Liver (tissue), 3 donors: ENCODE data around the gene U2AF2.

ENCODE experiments used
- EGR1 ChIP-seq, 2 donors: IDR thresholded peaks; 2 replicates each; pipeline ENCODE4 v1.6.1; 2016 to 2018; ENCODE audit warnings: antibody characterized with exemption in 2 of 2, low read depth in 2 of 2
- FOXA2 ChIP-seq: IDR thresholded peaks from 2 replicates; pipeline ENCODE4 v1.6.1; 2016; ENCODE audit warnings: antibody characterized with exemption
- GABPA ChIP-seq, 2 donors: IDR thresholded peaks in 1 of 2; conservative IDR thresholded peaks in 1 of 2; 2 replicates each; pipeline ENCODE4 v1.6.1; 2016; ENCODE audit warnings: antibody characterized with exemption in 2 of 2, mild to moderate bottlenecking in 1 of 2, moderate library complexity in 1 of 2
- HNF4G ChIP-seq: IDR thresholded peaks from 2 replicates; pipeline ENCODE4 v1.6.1; 2016; ENCODE audit warnings: antibody characterized with exemption
- NR2F2 ChIP-seq: IDR thresholded peaks from 2 replicates; pipeline ENCODE4 v1.6.1; 2016; ENCODE audit warnings: antibody characterized with exemption
- RAD21 ChIP-seq, 2 donors: IDR thresholded peaks; 2 replicates each; pipeline ENCODE4 v1.6.1; 2016; ENCODE audit warnings: antibody characterized with exemption in 2 of 2, mild to moderate bottlenecking in 2 of 2
- SP1 ChIP-seq: IDR thresholded peaks from 2 replicates; pipeline ENCODE4 v1.6.1; 2018; ENCODE audit warnings: antibody characterized with exemption, mild to moderate bottlenecking
- TAF1 ChIP-seq: conservative IDR thresholded peaks from 2 replicates; pipeline ENCODE4 v1.6.1; 2016; ENCODE audit warnings: antibody characterized with exemption, mild to moderate bottlenecking
- YY1 ChIP-seq: IDR thresholded peaks from 2 replicates; pipeline ENCODE4 v1.6.1; 2016; ENCODE audit warnings: antibody characterized with exemption, mild to moderate bottlenecking
- TF ChIP-seq, protein P1 (sequence below): fragments of 150-350 bp; IDR thresholded peaks from 2 replicates; pipeline ENCODE4 v1.5.1; 2017; ENCODE audit warnings: improper control_type of control experiment, low read depth, low read length; ENCODE audit not compliant: missing input control
- TF ChIP-seq, protein P2 (sequence below): IDR thresholded peaks from 2 replicates; pipeline ENCODE4 v1.6.1; 2016; ENCODE audit warnings: antibody characterized with exemption
- TF ChIP-seq, protein P3 (sequence below): IDR thresholded peaks from 2 replicates; pipeline ENCODE4 v1.6.1; 2016; ENCODE audit warnings: antibody characterized with exemption, mild to moderate bottlenecking
- TF ChIP-seq, protein P4 (sequence below): IDR thresholded peaks from 2 replicates; pipeline ENCODE4 v1.6.1; 2016; ENCODE audit warnings: antibody characterized with exemption
- TF ChIP-seq, protein P5 (sequence below): IDR thresholded peaks from 2 replicates; pipeline ENCODE4 v1.6.1; 2016; ENCODE audit warnings: antibody characterized with exemption
- donor health status: healthy.
- donor health status: healthy.

DNA sequence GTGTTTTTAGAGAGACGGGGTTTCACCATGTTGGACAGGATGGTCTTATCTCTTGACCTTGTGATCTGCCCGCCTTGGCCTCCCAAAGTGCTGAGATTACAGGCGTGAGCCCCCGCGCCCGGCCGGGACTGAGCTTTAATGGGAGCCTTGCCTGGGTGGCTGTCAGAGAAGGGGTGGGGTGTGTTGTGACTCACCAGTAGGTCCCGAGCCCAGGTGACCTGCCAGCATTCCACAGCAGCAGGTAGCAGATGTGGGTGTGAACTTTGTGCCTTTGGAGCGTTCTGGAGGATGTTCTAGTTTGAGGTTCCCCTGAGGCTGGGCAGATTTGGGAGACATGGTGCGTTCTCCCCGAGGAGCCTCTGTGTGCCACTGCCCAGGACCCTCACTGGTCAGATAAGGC is 13.1 kb downstream of the U2AF2 start:
- TF ChIP-seq, protein P1, sequence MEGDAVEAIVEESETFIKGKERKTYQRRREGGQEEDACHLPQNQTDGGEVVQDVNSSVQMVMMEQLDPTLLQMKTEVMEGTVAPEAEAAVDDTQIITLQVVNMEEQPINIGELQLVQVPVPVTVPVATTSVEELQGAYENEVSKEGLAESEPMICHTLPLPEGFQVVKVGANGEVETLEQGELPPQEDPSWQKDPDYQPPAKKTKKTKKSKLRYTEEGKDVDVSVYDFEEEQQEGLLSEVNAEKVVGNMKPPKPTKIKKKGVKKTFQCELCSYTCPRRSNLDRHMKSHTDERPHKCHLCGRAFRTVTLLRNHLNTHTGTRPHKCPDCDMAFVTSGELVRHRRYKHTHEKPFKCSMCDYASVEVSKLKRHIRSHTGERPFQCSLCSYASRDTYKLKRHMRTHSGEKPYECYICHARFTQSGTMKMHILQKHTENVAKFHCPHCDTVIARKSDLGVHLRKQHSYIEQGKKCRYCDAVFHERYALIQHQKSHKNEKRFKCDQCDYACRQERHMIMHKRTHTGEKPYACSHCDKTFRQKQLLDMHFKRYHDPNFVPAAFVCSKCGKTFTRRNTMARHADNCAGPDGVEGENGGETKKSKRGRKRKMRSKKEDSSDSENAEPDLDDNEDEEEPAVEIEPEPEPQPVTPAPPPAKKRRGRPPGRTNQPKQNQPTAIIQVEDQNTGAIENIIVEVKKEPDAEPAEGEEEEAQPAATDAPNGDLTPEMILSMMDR: no peak
- TF ChIP-seq GABPA (IDR thresholded peaks at IDR 0.05 in 1 of 2, conservative IDR thresholded peaks at IDR 0.05 in 1 of 2): no peak
- TF ChIP-seq, protein P2, sequence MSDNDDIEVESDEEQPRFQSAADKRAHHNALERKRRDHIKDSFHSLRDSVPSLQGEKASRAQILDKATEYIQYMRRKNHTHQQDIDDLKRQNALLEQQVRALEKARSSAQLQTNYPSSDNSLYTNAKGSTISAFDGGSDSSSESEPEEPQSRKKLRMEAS: no peak
- no peak for TF ChIP-seq TAF1
- no peak for TF ChIP-seq NR2F2
- TF ChIP-seq SP1: no peak
- no peak for TF ChIP-seq EGR1 (IDR thresholded peaks at IDR 0.05; ENCODE audit: low read depth in 2 of 2)
- TF ChIP-seq, protein P3, sequence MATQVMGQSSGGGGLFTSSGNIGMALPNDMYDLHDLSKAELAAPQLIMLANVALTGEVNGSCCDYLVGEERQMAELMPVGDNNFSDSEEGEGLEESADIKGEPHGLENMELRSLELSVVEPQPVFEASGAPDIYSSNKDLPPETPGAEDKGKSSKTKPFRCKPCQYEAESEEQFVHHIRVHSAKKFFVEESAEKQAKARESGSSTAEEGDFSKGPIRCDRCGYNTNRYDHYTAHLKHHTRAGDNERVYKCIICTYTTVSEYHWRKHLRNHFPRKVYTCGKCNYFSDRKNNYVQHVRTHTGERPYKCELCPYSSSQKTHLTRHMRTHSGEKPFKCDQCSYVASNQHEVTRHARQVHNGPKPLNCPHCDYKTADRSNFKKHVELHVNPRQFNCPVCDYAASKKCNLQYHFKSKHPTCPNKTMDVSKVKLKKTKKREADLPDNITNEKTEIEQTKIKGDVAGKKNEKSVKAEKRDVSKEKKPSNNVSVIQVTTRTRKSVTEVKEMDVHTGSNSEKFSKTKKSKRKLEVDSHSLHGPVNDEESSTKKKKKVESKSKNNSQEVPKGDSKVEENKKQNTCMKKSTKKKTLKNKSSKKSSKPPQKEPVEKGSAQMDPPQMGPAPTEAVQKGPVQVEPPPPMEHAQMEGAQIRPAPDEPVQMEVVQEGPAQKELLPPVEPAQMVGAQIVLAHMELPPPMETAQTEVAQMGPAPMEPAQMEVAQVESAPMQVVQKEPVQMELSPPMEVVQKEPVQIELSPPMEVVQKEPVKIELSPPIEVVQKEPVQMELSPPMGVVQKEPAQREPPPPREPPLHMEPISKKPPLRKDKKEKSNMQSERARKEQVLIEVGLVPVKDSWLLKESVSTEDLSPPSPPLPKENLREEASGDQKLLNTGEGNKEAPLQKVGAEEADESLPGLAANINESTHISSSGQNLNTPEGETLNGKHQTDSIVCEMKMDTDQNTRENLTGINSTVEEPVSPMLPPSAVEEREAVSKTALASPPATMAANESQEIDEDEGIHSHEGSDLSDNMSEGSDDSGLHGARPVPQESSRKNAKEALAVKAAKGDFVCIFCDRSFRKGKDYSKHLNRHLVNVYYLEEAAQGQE: no peak
- TF ChIP-seq, protein P4, sequence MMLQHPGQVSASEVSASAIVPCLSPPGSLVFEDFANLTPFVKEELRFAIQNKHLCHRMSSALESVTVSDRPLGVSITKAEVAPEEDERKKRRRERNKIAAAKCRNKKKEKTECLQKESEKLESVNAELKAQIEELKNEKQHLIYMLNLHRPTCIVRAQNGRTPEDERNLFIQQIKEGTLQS: no peak
- no peak for TF ChIP-seq RAD21 (IDR thresholded peaks at IDR 0.05)
- TF ChIP-seq YY1: no peak
- TF ChIP-seq FOXA2: no peak
- TF ChIP-seq, protein P5, sequence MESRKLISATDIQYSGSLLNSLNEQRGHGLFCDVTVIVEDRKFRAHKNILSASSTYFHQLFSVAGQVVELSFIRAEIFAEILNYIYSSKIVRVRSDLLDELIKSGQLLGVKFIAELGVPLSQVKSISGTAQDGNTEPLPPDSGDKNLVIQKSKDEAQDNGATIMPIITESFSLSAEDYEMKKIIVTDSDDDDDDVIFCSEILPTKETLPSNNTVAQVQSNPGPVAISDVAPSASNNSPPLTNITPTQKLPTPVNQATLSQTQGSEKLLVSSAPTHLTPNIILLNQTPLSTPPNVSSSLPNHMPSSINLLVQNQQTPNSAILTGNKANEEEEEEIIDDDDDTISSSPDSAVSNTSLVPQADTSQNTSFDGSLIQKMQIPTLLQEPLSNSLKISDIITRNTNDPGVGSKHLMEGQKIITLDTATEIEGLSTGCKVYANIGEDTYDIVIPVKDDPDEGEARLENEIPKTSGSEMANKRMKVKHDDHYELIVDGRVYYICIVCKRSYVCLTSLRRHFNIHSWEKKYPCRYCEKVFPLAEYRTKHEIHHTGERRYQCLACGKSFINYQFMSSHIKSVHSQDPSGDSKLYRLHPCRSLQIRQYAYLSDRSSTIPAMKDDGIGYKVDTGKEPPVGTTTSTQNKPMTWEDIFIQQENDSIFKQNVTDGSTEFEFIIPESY: no peak
- TF ChIP-seq HNF4G: no peak
